NCI-H2227 treated with DMSO at 0.1 percent for 48 hours (cell line): ENCODE data around the gene TXK.

Experiments used
- DNase-seq: peaks from one replicate; lab custom pipeline; 2025; lab: John Stamatoyannopoulos, UW

TXK gene

GRCh38 chr4:48018112-48018511, 115.9 kb downstream of the TXK start:
- DNase-seq, result no peak

- DNase-seq, result no peak
These were observed 116.9 kb downstream of the TXK start for GRCh38 chr4:48017108-48017571.
